ENCODE data around the gene ZDHHC21. TPM values are rescaled to one million over a fixed set of nuclear protein-coding genes. Genes with fewer than 3 reads are reported as not detected.

The ZDHHC21 gene
- polyA plus RNA-seq, 3 donors = 0.34 to 2.0 (median 1.0) TPM

GRCh38 chr9:14722391-14723035 lies 29.3 kb upstream of the ZDHHC21 start, which contains the start of gene CER1:
TSS of gene CER1 (minus strand) at chr9:14722733. CDS start at chr9:14722672, 61 bp downstream.
- Histone ChIP-seq H4K20me1 (ENCODE audit: insufficient read depth, low read length) (no peaks in the 10 kb centered on the region), H3K9me3 (replicated peaks in 1 of 2; ENCODE audit: control insufficient read depth in 1 of 2, insufficient read depth in 1 of 2, low read length in 2 of 2) (no peaks in the 10 kb centered on the region), H3K9ac (ENCODE audit: insufficient read depth, low read length, poor library complexity, severe bottlenecking) (no peak within 1 kb of the TSS), H3K79me2 (ENCODE audit: insufficient read depth, low read length) (no peaks in the 10 kb centered on the region), H3K4me1 (ENCODE audit: control insufficient read depth in 1 of 2, insufficient read depth in 2 of 2, low read length in 2 of 2) (no peaks in the 10 kb centered on the region), H3K36me3 (replicated peaks in 1 of 2; ENCODE audit: control insufficient read depth in 1 of 2, insufficient read depth in 2 of 2, low read length in 2 of 2) (no peaks in the 10 kb centered on the region), H3K4me2 (replicated peaks; ENCODE audit: extremely low read depth, low read length, poor library complexity, severe bottlenecking) (no peak within 1 kb of the TSS), H3K4me3 (replicated peaks in 1 of 3; ENCODE audit: low read depth in 2 of 3, low read length in 3 of 3) (no peak within 1 kb of the TSS), H3K27ac (ENCODE audit: low read depth in 1 of 2, low read length in 2 of 2) (no peak within 1 kb of the TSS), H3K27me3 (ENCODE audit: control insufficient read depth in 2 of 2, insufficient read depth in 2 of 2, low read length in 2 of 2) (peaks cover 3 to 4% of the 10 kb centered on the region in 2 donors), H2AFZ (ENCODE audit: insufficient read depth, low read depth, low read length, poor library complexity, severe bottlenecking) (no peak within 1 kb of the TSS)
- 74% methylated on average over 6 of the region's 7 CpGs for WGBS (ENCODE audit: insufficient coverage)
- Mint-ChIP-seq H3K9me3 (peaks cover 0 to 5% (median 0%) of the 10 kb centered on the region in 7 donors), H3K4me3 (no peak within 1 kb of the TSS), H3K27ac (no peak within 1 kb of the TSS), H3K4me1 (no peaks in the 10 kb centered on the region), H3K36me3 (no peaks in the 10 kb centered on the region), H3K27me3 (ENCODE audit: low read depth in 3 of 3) (peaks cover 2 to 8% (median 7%) of the 10 kb centered on the region in 3 donors)
- DNase-seq = no peak
- no peak for TF ChIP-seq CTCF (IDR thresholded peaks at IDR 0.05)
- intact Hi-C loops (cut with micrococcal nuclease) = no loop called here

GRCh38 chr9:14719231-14719923 lies 26.1 kb upstream of the ZDHHC21 start:
- Mint-ChIP-seq H3K27me3 (ENCODE audit: low read depth in 3 of 3) (peaks cover 3 to 8% (median 7%) of the 10 kb centered on the region in 3 donors), H3K36me3 (no peaks in the 10 kb centered on the region), H3K27ac (no peak overlapping the region), H3K4me3 (no peak overlapping the region), H3K4me1 (no peaks in the 10 kb centered on the region), H3K9me3 (peaks cover 0 to 3% (median 0%) of the 10 kb centered on the region in 7 donors)
- Histone ChIP-seq H4K20me1 (ENCODE audit: insufficient read depth, low read length) (no peaks in the 10 kb centered on the region), H3K9me3 (replicated peaks in 1 of 2; ENCODE audit: control insufficient read depth in 1 of 2, insufficient read depth in 1 of 2, low read length in 2 of 2) (no peaks in the 10 kb centered on the region), H3K4me3 (replicated peaks in 1 of 3; ENCODE audit: low read depth in 2 of 3, low read length in 3 of 3) (no peak overlapping the region), H3K9ac (ENCODE audit: insufficient read depth, low read length, poor library complexity, severe bottlenecking) (no peak overlapping the region), H3K27ac (ENCODE audit: low read depth in 1 of 2, low read length in 2 of 2) (no peak overlapping the region), H2AFZ (ENCODE audit: insufficient read depth, low read depth, low read length, poor library complexity, severe bottlenecking) (no peak overlapping the region), H3K27me3 (ENCODE audit: control insufficient read depth in 2 of 2, insufficient read depth in 2 of 2, low read length in 2 of 2) (peaks cover 3 to 4% of the 10 kb centered on the region in 2 donors), H3K79me2 (ENCODE audit: insufficient read depth, low read length) (no peaks in the 10 kb centered on the region), H3K4me2 (replicated peaks; ENCODE audit: extremely low read depth, low read length, poor library complexity, severe bottlenecking) (no peak overlapping the region), H3K4me1 (ENCODE audit: control insufficient read depth in 1 of 2, insufficient read depth in 2 of 2, low read length in 2 of 2) (no peaks in the 10 kb centered on the region), H3K36me3 (replicated peaks in 1 of 2; ENCODE audit: control insufficient read depth in 1 of 2, insufficient read depth in 2 of 2, low read length in 2 of 2) (no peaks in the 10 kb centered on the region)
- intact Hi-C loops (cut with micrococcal nuclease) = no loop called here
- TF ChIP-seq CTCF (IDR thresholded peaks at IDR 0.05) = no peak
- WGBS (ENCODE audit: insufficient coverage) = 69% methylated on average over 2 of the region's 8 CpGs
- DNase-seq = no peak

Data from CD14-positive monocyte (primary cell).